GM19193 (cell line): ENCODE data around the gene ADRM1.

Experiments
- POLR2A ChIP-seq: IDR thresholded peaks from 4 replicates; pipeline ENCODE4 v1.6.1; 2011; ENCODE audit not compliant: insufficient read depth, insufficient read length; ENCODE audit errors: extremely low read depth

The ADRM1 gene

GRCh38 chr20:62352402-62353288 is 49.8 kb downstream of the ADRM1 start:
- no peak for TF ChIP-seq POLR2A

- no peak for TF ChIP-seq POLR2A
Measured at GRCh38 chr20:62353289-62354030, 50.7 kb downstream of the ADRM1 start.

GRCh38 chr20:62354031-62354808 is 51.4 kb downstream of the ADRM1 start:
- TF ChIP-seq POLR2A: no peak

GRCh38 chr20:62354811-62355341 is 52.1 kb downstream of the ADRM1 start:
- no peak for TF ChIP-seq POLR2A

GRCh38 chr20:62355516-62355877 is 52.7 kb downstream of the ADRM1 start:
- TF ChIP-seq POLR2A: no peak

GRCh38 chr20:62355878-62356588 is 53.2 kb downstream of the ADRM1 start:
- TF ChIP-seq POLR2A: no peak

GRCh38 chr20:62356589-62357186 is 53.9 kb downstream of the ADRM1 start:
- TF ChIP-seq POLR2A: no peak

GRCh38 chr20:62357187-62357667 is 54.4 kb downstream of the ADRM1 start:
- TF ChIP-seq POLR2A: no peak

- TF ChIP-seq POLR2A: no peak
Measured at GRCh38 chr20:62357681-62358080, 54.9 kb downstream of the ADRM1 start.
